GM12878 (cell line): Measurements from ENCODE around the gene USP34. TPM values are rescaled to one million over a fixed set of nuclear protein-coding genes. Genes with fewer than 3 reads are reported as not detected.

Experiments
- ATAC-seq: fragments of 200-7000 bp; cut with Tn5 transposase; 3 replicates; pipeline ENCODE4 v1.9.1; 2020; ENCODE audit warnings: mild to moderate bottlenecking, moderate library complexity
- BruUV-seq: library from RNA; stranded (reverse); fragments of 400-500 nt; replicated peaks from 2 replicates; lab custom pipeline; 2021; lab: Mats Ljungman, UMichigan
- CTCF ChIA-PET: fragments of 300-600 bp; sonication (Branson Sonifier 250); formaldehyde crosslinking; extraction: SDS; loops from one replicate; lab custom pipeline; 2021; ENCODE audit warnings: inconsistent platforms; lab: Yijun Ruan, JAX
- POLR2A ChIA-PET: fragments of 350-600 bp; formaldehyde crosslinking; extraction: SDS; loops from one replicate; lab custom pipeline; 2021; ENCODE audit warnings: inconsistent platforms; lab: Charles Lee
- RAD21 ChIA-PET: fragments of 300-600 bp; sonication (Branson Sonifier 250); formaldehyde crosslinking; loops from one replicate; lab custom pipeline; 2023; ENCODE audit warnings: antibody characterized with exemption; ENCODE audit not compliant: unreplicated experiment; lab: Charles Lee
- SMC1A ChIA-PET: fragments of 300-600 bp; sonication (Branson Sonifier 250); formaldehyde crosslinking; loops from one replicate; lab custom pipeline; 2023; ENCODE audit not compliant: unreplicated experiment, uncharacterized antibody; lab: Charles Lee
- DNase-seq: peaks from one replicate; pipeline ENCODE4 v3.0.0-alpha.2; 2011; ENCODE audit warnings: low read depth, low spot score
- FAIRE-seq: peaks from 3 replicates; lab custom pipeline; 2011; peaks lifted over from hg19 to GRCh38; lab: Jason Lieb, UNC
- H2AFZ ChIP-seq: 2 replicates; pipeline ENCODE4 v1.6.0; 2011; ENCODE audit warnings: low read depth, low read length, control low read depth; ENCODE audit not compliant: control insufficient read depth
- H3K27ac ChIP-seq: 2 replicates; pipeline ENCODE4 v1.5.1; 2011; ENCODE audit warnings: control low read depth; ENCODE audit not compliant: control insufficient read depth, insufficient read depth
- H3K27me3 ChIP-seq, 2 experiments: replicated peaks in 1 of 2; 2 replicates each; pipeline versions ENCODE4 v1.6.0 to v1.6.1; 2011; ENCODE audit warnings: low read length in 1 of 2; ENCODE audit not compliant: control insufficient read depth in 2 of 2, insufficient read depth in 2 of 2
- H3K36me3 ChIP-seq, 2 experiments: 2 replicates each; pipeline ENCODE4 v1.5.1; 2011; ENCODE audit warnings: low read length in 1 of 2; ENCODE audit not compliant: control insufficient read depth in 2 of 2, insufficient read depth in 2 of 2
- H3K4me1 ChIP-seq: 2 replicates; pipeline ENCODE4 v1.6.1; 2011; ENCODE audit warnings: mild to moderate bottlenecking, low read length, moderate library complexity, mixed read lengths; ENCODE audit not compliant: control insufficient read depth, insufficient read depth
- H3K4me2 ChIP-seq: 2 replicates; pipeline ENCODE4 v1.6.0; 2011; ENCODE audit warnings: control low read depth; ENCODE audit not compliant: control insufficient read depth, insufficient read depth
- H3K4me3 ChIP-seq: fragments of 200-600 bp; sonication (generic); 2 replicates; pipeline ENCODE4 v1.5.1; 2016
- H3K79me2 ChIP-seq: 2 replicates; pipeline ENCODE4 v1.6.0; 2011; ENCODE audit warnings: low read length; ENCODE audit not compliant: control insufficient read depth, insufficient read depth
- H3K9ac ChIP-seq: 2 replicates; pipeline ENCODE4 v1.8.0; 2011; ENCODE audit warnings: low read length, control low read depth, mixed read lengths; ENCODE audit not compliant: control insufficient read depth, insufficient read depth
- H3K9me3 ChIP-seq: replicated peaks from 3 replicates; pipeline ENCODE4 v1.5.1; 2011; ENCODE audit warnings: mild to moderate bottlenecking, low read length; ENCODE audit not compliant: control insufficient read depth, insufficient read depth
- H4K20me1 ChIP-seq: 2 replicates; pipeline ENCODE4 v1.6.0; 2011; ENCODE audit not compliant: control insufficient read depth, insufficient read depth
- CHD4 ChIP-seq: fragments of 200-600 bp; sonication (generic); IDR thresholded peaks from 2 replicates; pipeline ENCODE4 v1.6.1; 2016; ENCODE audit warnings: mild to moderate bottlenecking
- GATAD2B ChIP-seq: fragments of 450-650 bp; conservative IDR thresholded peaks from 2 replicates; pipeline ENCODE4 v1.6.1; 2017; ENCODE audit warnings: low read depth, mild to moderate bottlenecking, moderate library complexity
- HDAC2 ChIP-seq: fragments of 200-600 bp; sonication (generic); IDR thresholded peaks from 2 replicates; pipeline ENCODE4 v1.6.1; 2017
- HDAC6 ChIP-seq: fragments of 200-600 bp; sonication (generic); IDR thresholded peaks from one replicate; pipeline ENCODE4 v1.8.0; 2017; ENCODE audit warnings: antibody characterized with exemption; ENCODE audit not compliant: unreplicated experiment
- MTA2 ChIP-seq: fragments of 450-650 bp; IDR thresholded peaks from 2 replicates; pipeline ENCODE4 v1.6.1; 2016; ENCODE audit warnings: low read depth, mild to moderate bottlenecking, moderate library complexity
- MTA3 ChIP-seq: IDR thresholded peaks from 2 replicates; pipeline ENCODE4 v1.6.1; 2012; ENCODE audit warnings: low read length, inconsistent platforms, borderline replicate concordance
- RFX5 ChIP-seq: IDR thresholded peaks from 2 replicates; pipeline ENCODE4 v1.6.1; 2011; ENCODE audit warnings: low read depth, low read length, improper control_type of control experiment
- SRF ChIP-seq, 2 experiments: IDR thresholded peaks; 2 replicates each; pipeline ENCODE4 v1.6.1; 2011; ENCODE audit warnings: low read depth in 2 of 2, low read length in 2 of 2, mild to moderate bottlenecking in 1 of 2, moderate library complexity in 1 of 2
- SUPT20H ChIP-seq: IDR thresholded peaks from 2 replicates; pipeline ENCODE4 v1.6.1; 2011; ENCODE audit warnings: low read depth, mild to moderate bottlenecking, low read length, moderate library complexity, borderline replicate concordance; ENCODE audit not compliant: control insufficient read depth
- WGBS: methylation state at CpG from one replicate; pipeline ENCODE4 v1.1.6; 2016; ENCODE audit warnings: low lambda C conversion rate; ENCODE audit not compliant: insufficient replicate concordance, insufficient coverage; ENCODE audit errors: missing lambda C conversion rate; 5-methylcytosine and 5-hydroxymethylcytosine counted together
- in situ Hi-C: fragments of 300-500 bp; cut with MboI; formaldehyde crosslinking; loops from 9 replicates; pipeline ENCODE4 v1.14.3; 2018; ENCODE audit warnings: mixed read lengths
- intact Hi-C: fragments of 100-400 bp; cut with micrococcal nuclease; formaldehyde crosslinking; loops from one replicate; pipeline ENCODE4 v1.14.2; 2022; ENCODE audit not compliant: unreplicated experiment
- polyA plus RNA-seq, 11 experiments: library from polyadenylated mRNA; depleted of rRNA in 4 of 11; unstranded in 6 of 11; stranded (reverse) in 5 of 11; fragments of >200 nt; fragmentation: Nextera tagmentation in 4 of 11; fragmentation: Illumina TruSeq in 1 of 11; extraction: Ambion mirVana in 4 of 11; extraction: Trizol in 1 of 11; gene quantifications; 1 replicate in 1 of 11; 2 replicates in 10 of 11; pipeline versions ENCODE4 v1.2.1 to v1.2.3, GENCODE V29; 2011 to 2016; ENCODE audit warnings: inconsistent platforms in 2 of 11, missing spikeins in 2 of 11, low read depth in 1 of 11
- total RNA-seq, 4 experiments: library from RNA; depleted of rRNA in 3 of 4; stranded (reverse); fragments of >200 nt in 3 of 4; fragmentation: Illumina TruSeq in 1 of 4; extraction: Trizol in 1 of 4; gene quantifications; 2 replicates each; pipeline versions ENCODE4 v1.2.1 to v1.2.3, GENCODE V29; 2013 to 2021
- TF ChIP-seq, protein P1 (sequence below): fragments of 450-650 bp; IDR thresholded peaks from 2 replicates; pipeline ENCODE4 v1.6.1; 2017; ENCODE audit warnings: mild to moderate bottlenecking, moderate library complexity
- TF ChIP-seq, protein P2 (sequence below): IDR thresholded peaks from 2 replicates; pipeline ENCODE4 v1.6.1; 2011; ENCODE audit warnings: mild to moderate bottlenecking, low read depth, low read length, moderate library complexity; ENCODE audit not compliant: insufficient replicate concordance
- TF ChIP-seq, protein P3 (sequence below): IDR thresholded peaks from 2 replicates; pipeline ENCODE4 v1.6.1; 2011; ENCODE audit warnings: borderline replicate concordance, low read depth, mild to moderate bottlenecking, moderate library complexity, low read length; ENCODE audit not compliant: insufficient read depth, poor library complexity, severe bottlenecking
- TF ChIP-seq, protein P4 (sequence below): fragments of 450-650 bp; IDR thresholded peaks from 2 replicates; pipeline ENCODE4 v1.6.1; 2017; ENCODE audit warnings: low read depth, mild to moderate bottlenecking, moderate library complexity

Gene USP34
- total and polyA plus RNA-seq, 10 of the 15 experiments (the other 5 are each of a cell fraction or from before 2014, with no cell fraction given) = 26.2 to 106 (median 62.1) TPM

DNA sequence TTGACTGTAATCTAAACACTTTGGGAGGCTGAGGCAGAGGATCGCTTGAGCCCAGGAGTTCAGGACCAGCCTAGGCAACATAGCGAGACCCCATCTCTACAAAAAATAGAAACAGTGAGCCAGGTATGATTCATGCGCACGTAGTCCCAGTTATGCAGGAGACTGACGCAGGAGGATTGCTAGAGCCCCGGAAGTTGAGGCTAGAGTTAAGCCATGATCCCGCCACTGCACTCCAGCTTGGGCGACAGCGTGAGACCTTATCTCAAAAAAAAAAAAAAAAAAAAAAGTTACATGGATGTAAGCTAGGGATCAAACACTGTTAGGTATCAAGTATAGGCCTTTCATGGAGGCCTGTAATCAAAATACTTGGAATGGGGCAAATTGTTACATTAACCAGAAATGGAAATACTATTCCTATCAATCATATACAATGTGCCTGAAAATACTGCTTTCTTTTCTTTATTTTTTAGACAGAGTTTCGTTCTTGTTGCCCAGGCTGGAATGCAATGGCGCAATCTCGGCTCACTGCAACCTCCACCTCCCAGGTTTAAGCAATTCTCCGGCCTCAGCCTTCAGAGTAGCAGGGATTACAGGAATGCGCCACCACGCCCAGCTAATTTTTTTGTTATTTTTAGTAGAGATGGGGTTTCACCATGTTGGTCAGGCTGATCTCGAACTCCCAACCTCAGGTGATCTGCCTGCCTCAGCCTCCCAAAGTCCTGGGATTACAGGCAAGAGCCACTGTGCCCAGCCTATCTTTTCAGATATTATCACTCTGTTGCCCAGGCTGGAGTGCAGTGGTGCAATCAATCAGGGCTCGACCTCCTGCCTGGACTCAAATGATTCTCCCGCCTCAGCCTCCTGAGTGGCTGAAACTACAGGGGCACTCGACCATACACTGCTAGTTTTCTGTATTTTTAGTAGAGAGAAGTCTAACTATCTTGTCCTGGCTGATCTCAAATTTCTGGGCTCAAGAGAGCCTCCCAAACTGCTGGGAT lies 40.1 kb upstream of the USP34 start:
- peaks cover 13 to 34% of the 10 kb centered on the region in 2 experiments for H3K36me3 ChIP-seq
- FAIRE-seq (no peak), ATAC-seq (no peak), DNase-seq (no peak)
- no peak overlapping the region for H3K27ac ChIP-seq
- H3K4me1 ChIP-seq = no peaks in the 10 kb centered on the region
- no peak overlapping the region for H3K4me2 ChIP-seq
- in situ Hi-C loops (no loop called here), intact Hi-C loops (no loop called here)
- CTCF ChIA-PET = interaction anchor here (1.3 kb wide), 1 partner anchor 147 kb away, joined by 3 read pairs; no protein-coding TSS in a partner anchor
- no peak overlapping the region for H3K9ac ChIP-seq
- BruUV-seq = no TSS peak
- RAD21 ChIA-PET = no interaction called here
- H2AFZ ChIP-seq = no peak overlapping the region
- POLR2A ChIA-PET = no interaction called here
- H3K79me2 ChIP-seq = peaks cover 53% of the 10 kb centered on the region
- no peaks in the 10 kb centered on the region for H3K27me3 ChIP-seq
- H3K9me3 ChIP-seq = no peaks in the 10 kb centered on the region
- SMC1A ChIA-PET = interaction anchor here (1.5 to 3.8 kb wide), 5 partner anchors 12 to 92 kb away, joined by 3 to 11 read pairs (median 4); no protein-coding TSS in a partner anchor
- H4K20me1 ChIP-seq = peaks cover 3% of the 10 kb centered on the region; the same call in 1 of the 2 replicates
- 91% methylated on average over 19 of the region's 19 CpGs for WGBS
- H3K4me3 ChIP-seq = no peak overlapping the region
- TF ChIP-seq, protein P1, sequence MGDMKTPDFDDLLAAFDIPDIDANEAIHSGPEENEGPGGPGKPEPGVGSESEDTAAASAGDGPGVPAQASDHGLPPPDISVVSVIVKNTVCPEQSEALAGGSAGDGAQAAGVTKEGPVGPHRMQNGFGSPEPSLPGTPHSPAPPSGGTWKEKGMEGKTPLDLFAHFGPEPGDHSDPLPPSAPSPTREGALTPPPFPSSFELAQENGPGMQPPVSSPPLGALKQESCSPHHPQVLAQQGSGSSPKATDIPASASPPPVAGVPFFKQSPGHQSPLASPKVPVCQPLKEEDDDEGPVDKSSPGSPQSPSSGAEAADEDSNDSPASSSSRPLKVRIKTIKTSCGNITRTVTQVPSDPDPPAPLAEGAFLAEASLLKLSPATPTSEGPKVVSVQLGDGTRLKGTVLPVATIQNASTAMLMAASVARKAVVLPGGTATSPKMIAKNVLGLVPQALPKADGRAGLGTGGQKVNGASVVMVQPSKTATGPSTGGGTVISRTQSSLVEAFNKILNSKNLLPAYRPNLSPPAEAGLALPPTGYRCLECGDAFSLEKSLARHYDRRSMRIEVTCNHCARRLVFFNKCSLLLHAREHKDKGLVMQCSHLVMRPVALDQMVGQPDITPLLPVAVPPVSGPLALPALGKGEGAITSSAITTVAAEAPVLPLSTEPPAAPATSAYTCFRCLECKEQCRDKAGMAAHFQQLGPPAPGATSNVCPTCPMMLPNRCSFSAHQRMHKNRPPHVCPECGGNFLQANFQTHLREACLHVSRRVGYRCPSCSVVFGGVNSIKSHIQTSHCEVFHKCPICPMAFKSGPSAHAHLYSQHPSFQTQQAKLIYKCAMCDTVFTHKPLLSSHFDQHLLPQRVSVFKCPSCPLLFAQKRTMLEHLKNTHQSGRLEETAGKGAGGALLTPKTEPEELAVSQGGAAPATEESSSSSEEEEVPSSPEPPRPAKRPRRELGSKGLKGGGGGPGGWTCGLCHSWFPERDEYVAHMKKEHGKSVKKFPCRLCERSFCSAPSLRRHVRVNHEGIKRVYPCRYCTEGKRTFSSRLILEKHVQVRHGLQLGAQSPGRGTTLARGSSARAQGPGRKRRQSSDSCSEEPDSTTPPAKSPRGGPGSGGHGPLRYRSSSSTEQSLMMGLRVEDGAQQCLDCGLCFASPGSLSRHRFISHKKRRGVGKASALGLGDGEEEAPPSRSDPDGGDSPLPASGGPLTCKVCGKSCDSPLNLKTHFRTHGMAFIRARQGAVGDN = no peak
- TF ChIP-seq, protein P2, sequence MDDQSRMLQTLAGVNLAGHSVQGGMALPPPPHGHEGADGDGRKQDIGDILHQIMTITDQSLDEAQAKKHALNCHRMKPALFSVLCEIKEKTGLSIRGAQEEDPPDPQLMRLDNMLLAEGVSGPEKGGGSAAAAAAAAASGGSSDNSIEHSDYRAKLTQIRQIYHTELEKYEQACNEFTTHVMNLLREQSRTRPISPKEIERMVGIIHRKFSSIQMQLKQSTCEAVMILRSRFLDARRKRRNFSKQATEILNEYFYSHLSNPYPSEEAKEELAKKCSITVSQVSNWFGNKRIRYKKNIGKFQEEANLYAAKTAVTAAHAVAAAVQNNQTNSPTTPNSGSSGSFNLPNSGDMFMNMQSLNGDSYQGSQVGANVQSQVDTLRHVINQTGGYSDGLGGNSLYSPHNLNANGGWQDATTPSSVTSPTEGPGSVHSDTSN = no peak
- TF ChIP-seq, protein P3, sequence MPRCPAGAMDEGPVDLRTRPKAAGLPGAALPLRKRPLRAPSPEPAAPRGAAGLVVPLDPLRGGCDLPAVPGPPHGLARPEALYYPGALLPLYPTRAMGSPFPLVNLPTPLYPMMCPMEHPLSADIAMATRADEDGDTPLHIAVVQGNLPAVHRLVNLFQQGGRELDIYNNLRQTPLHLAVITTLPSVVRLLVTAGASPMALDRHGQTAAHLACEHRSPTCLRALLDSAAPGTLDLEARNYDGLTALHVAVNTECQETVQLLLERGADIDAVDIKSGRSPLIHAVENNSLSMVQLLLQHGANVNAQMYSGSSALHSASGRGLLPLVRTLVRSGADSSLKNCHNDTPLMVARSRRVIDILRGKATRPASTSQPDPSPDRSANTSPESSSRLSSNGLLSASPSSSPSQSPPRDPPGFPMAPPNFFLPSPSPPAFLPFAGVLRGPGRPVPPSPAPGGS = no peak
- TF ChIP-seq SUPT20H (no peak), HDAC6 (no peak), MTA2 (no peak), GATAD2B (no peak), CHD4 (no peak), MTA3 (no peak), HDAC2 (no peak), RFX5 (no peak), SRF (IDR thresholded peaks at IDR 0.05; ENCODE audit: low read depth in 2 of 2, low read length in 2 of 2) (no peak)
- TF ChIP-seq, protein P4, sequence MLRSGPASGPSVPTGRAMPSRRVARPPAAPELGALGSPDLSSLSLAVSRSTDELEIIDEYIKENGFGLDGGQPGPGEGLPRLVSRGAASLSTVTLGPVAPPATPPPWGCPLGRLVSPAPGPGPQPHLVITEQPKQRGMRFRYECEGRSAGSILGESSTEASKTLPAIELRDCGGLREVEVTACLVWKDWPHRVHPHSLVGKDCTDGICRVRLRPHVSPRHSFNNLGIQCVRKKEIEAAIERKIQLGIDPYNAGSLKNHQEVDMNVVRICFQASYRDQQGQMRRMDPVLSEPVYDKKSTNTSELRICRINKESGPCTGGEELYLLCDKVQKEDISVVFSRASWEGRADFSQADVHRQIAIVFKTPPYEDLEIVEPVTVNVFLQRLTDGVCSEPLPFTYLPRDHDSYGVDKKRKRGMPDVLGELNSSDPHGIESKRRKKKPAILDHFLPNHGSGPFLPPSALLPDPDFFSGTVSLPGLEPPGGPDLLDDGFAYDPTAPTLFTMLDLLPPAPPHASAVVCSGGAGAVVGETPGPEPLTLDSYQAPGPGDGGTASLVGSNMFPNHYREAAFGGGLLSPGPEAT = no peak
